Smooth muscle cell (in vitro differentiated cells): ENCODE measurements around the gene FGD2. TPM values are rescaled to one million over a fixed set of nuclear protein-coding genes. Genes with fewer than 3 reads are reported as not detected.
"Not testable (repeated sequence)": the region's sequence is repeated elsewhere in the genome, so short reads cannot be mapped to it uniquely, and the experiment has no call there.

Experiments
- DNase-seq: peaks from one replicate; lab custom pipeline; 2025; ENCODE audit not compliant: unreplicated experiment; lab: John Stamatoyannopoulos, UW
- H2AFZ ChIP-seq: fragments of 200-600 bp; sonication (generic); 2 replicates; pipeline ENCODE4 v1.6.0; 2016; ENCODE audit warnings: antibody characterized with exemption, low read depth, mild to moderate bottlenecking
- H3F3A ChIP-seq: fragments of 200-600 bp; sonication (generic); 2 replicates; pipeline ENCODE4 v1.6.0; 2017; ENCODE audit warnings: antibody characterized with exemption, low read depth
- H3K27ac ChIP-seq: fragments of 200-600 bp; sonication (generic); 2 replicates; pipeline ENCODE4 v1.5.1; 2016; ENCODE audit warnings: low read depth, mild to moderate bottlenecking
- H3K27me3 ChIP-seq: fragments of 200-600 bp; sonication (generic); 2 replicates; pipeline ENCODE4 v1.6.1; 2016; ENCODE audit warnings: low read depth, mild to moderate bottlenecking
- H3K36me3 ChIP-seq: fragments of 200-600 bp; sonication (generic); 2 replicates; pipeline ENCODE4 v1.5.1; 2016; ENCODE audit warnings: low read depth
- H3K4me1 ChIP-seq: fragments of 200-600 bp; sonication (generic); 2 replicates; pipeline ENCODE4 v1.5.1; 2016; ENCODE audit warnings: low read depth
- H3K4me2 ChIP-seq: fragments of 200-600 bp; sonication (generic); 2 replicates; pipeline ENCODE4 v1.6.0; 2016; ENCODE audit warnings: mild to moderate bottlenecking
- H3K4me3 ChIP-seq: fragments of 200-600 bp; sonication (generic); 2 replicates; pipeline ENCODE4 v1.5.1; 2016; ENCODE audit warnings: mild to moderate bottlenecking
- H3K79me2 ChIP-seq: fragments of 200-600 bp; sonication (generic); 2 replicates; pipeline ENCODE4 v1.6.0; 2016; ENCODE audit warnings: low read depth, mild to moderate bottlenecking
- H3K9ac ChIP-seq: fragments of 200-600 bp; sonication (generic); 2 replicates; pipeline ENCODE4 v1.6.0; 2016; ENCODE audit warnings: low read depth
- H3K9me3 ChIP-seq: fragments of 200-600 bp; sonication (generic); replicated peaks from 2 replicates; pipeline ENCODE4 v1.5.1; 2016; ENCODE audit warnings: low read depth
- H4K20me1 ChIP-seq: fragments of 200-600 bp; sonication (generic); 2 replicates; pipeline ENCODE4 v1.6.0; 2016; ENCODE audit warnings: low read depth
- CTCF ChIP-seq: fragments of 200-600 bp; sonication (generic); IDR thresholded peaks from 2 replicates; pipeline ENCODE4 v1.5.1; 2017; ENCODE audit warnings: borderline replicate concordance, mild to moderate bottlenecking, antibody characterized with exemption; ENCODE audit not compliant: insufficient read depth, poor library complexity, severe bottlenecking
- WGBS: methylation state at CpG from one replicate; pipeline ENCODE4 v1.1.7; 2016; ENCODE audit warnings: low lambda C conversion rate; 5-methylcytosine and 5-hydroxymethylcytosine counted together
- polyA plus RNA-seq: library from polyadenylated mRNA; unstranded; fragments of >200 nt; fragmentation: Nextera tagmentation; extraction: Ambion mirVana; gene quantifications from 2 replicates; pipeline ENCODE4 v1.2.1, GENCODE V29; 2016
- total RNA-seq: library from RNA; depleted of rRNA; stranded (reverse); fragments of >200 nt; gene quantifications from 2 replicates; pipeline ENCODE4 v1.2.3, GENCODE V29; 2014

The FGD2 gene
- total and polyA plus RNA-seq, 2 experiments from 2014 or later, result not detected

GRCh38 chr6:36986704-36987047, 18.8 kb upstream of the FGD2 start:
- Histone ChIP-seq H3K4me2 (peak overlapping the region; percentile 90), H3K27ac (peak overlapping the region; percentile 89), H3K79me2 (peaks cover 43% of the 10 kb centered on the region), H4K20me1 (peaks cover 33% of the 10 kb centered on the region), H3K4me1 (peaks cover 12% of the 10 kb centered on the region), H2AFZ (peak overlapping the region; percentile 29), H3K27me3 (no peaks in the 10 kb centered on the region), H3K9ac (peak overlapping the region; percentile 96), H3F3A (peaks cover 8% of the 10 kb centered on the region), H3K36me3 (no peaks in the 10 kb centered on the region), H3K4me3 (peak overlapping the region; percentile 99), H3K9me3 (no peaks in the 10 kb centered on the region)
- 8% methylated on average over 8 of the region's 8 CpGs for WGBS
- no peak for TF ChIP-seq CTCF
- no peak for DNase-seq

GRCh38 chr6:36989264-36989663, 16.2 kb upstream of the FGD2 start:
- Histone ChIP-seq H2AFZ (no peak overlapping the region), H3K9ac (no peak overlapping the region), H3K4me1 (peaks cover 7% of the 10 kb centered on the region), H3K4me3 (no peak overlapping the region), H3K36me3 (no peaks in the 10 kb centered on the region), H3K27me3 (no peaks in the 10 kb centered on the region), H3K9me3 (no peaks in the 10 kb centered on the region), H4K20me1 (peaks cover 7% of the 10 kb centered on the region), H3K4me2 (no peak overlapping the region), H3K27ac (no peak overlapping the region), H3K79me2 (peaks cover 17% of the 10 kb centered on the region), H3F3A (peaks cover 5% of the 10 kb centered on the region)
- WGBS, result 81% methylated on average over 6 of the region's 6 CpGs
- DNase-seq, result no peak
- TF ChIP-seq CTCF, result no peak

GRCh38 chr6:36990401-36990800, 15.1 kb upstream of the FGD2 start:
- not testable (repeated sequence) for H4K20me1 ChIP-seq, H3F3A ChIP-seq, H3K79me2 ChIP-seq, H3K36me3 ChIP-seq, H3K4me3 ChIP-seq, H3K27me3 ChIP-seq, H3K4me1 ChIP-seq, H3K27ac ChIP-seq, H3K4me2 ChIP-seq, H2AFZ ChIP-seq, H3K9ac ChIP-seq, DNase-seq, H3K9me3 ChIP-seq
- 84% methylated on average over 2 of the region's 2 CpGs for WGBS

GRCh38 chr6:36997811-36998722, 7.4 kb upstream of the FGD2 start:
- no peaks in the 10 kb centered on the region for H3F3A ChIP-seq
- DNase-seq, result no peak
- H3K4me2 ChIP-seq, result no peak overlapping the region
- no peaks in the 10 kb centered on the region for H3K79me2 ChIP-seq
- no peak overlapping the region for H2AFZ ChIP-seq
- no peaks in the 10 kb centered on the region for H4K20me1 ChIP-seq
- no peak overlapping the region for H3K9ac ChIP-seq
- no peaks in the 10 kb centered on the region for H3K36me3 ChIP-seq
- WGBS, result 87% methylated on average over 18 of the region's 18 CpGs
- H3K4me1 ChIP-seq, result peaks cover 13% of the 10 kb centered on the region
- no peak overlapping the region for H3K27ac ChIP-seq
- TF ChIP-seq CTCF, result no peak
- no peak overlapping the region for H3K4me3 ChIP-seq
- H3K27me3 ChIP-seq, result no peaks in the 10 kb centered on the region
- no peaks in the 10 kb centered on the region for H3K9me3 ChIP-seq
